OCI-LY3 (cell line): ENCODE measurements around the gene NIPAL4.

Experiments used
- H2AFZ ChIP-seq: fragments of 200-600, 300-600 bp; shearing (Covaris generic); 2 replicates; pipeline ENCODE4 v1.6.0; 2014; ENCODE audit warnings: antibody characterized with exemption, low read depth, low read length
- H3K27ac ChIP-seq: fragments of 200-600, 300-600 bp; sonication (generic); 2 replicates; pipeline ENCODE4 v1.5.1; 2014; ENCODE audit warnings: mild to moderate bottlenecking, low read length, moderate library complexity, mixed read lengths
- H3K27me3 ChIP-seq: fragments of 200-600, 300-600 bp; sonication (generic); 2 replicates; pipeline ENCODE4 v1.6.1; 2014; ENCODE audit warnings: low read depth, low read length, mixed read lengths
- H3K36me3 ChIP-seq: fragments of 200-600, 300-600 bp; sonication (generic); replicated peaks from 2 replicates; pipeline ENCODE3; 2014; ENCODE audit warnings: low read depth, low read length, mixed read lengths
- H3K4me1 ChIP-seq: fragments of 300-600, 200-600 bp; sonication (generic); 2 replicates; pipeline ENCODE4 v1.6.1; 2014; ENCODE audit warnings: low read length, mixed read lengths
- H3K4me2 ChIP-seq: fragments of 200-600, 300-600 bp; sonication (generic); 2 replicates; pipeline ENCODE4 v1.6.1; 2014; ENCODE audit warnings: low read length, mixed read lengths
- H3K4me3 ChIP-seq: fragments of 300-600, 200-600 bp; sonication (generic); 2 replicates; pipeline ENCODE4 v1.5.1; 2014; ENCODE audit warnings: antibody characterized with exemption, mild to moderate bottlenecking, low read length, moderate library complexity
- H3K79me2 ChIP-seq: fragments of 300-600, 200-600 bp; shearing (Covaris generic); 2 replicates; pipeline ENCODE4 v1.6.1; 2014; ENCODE audit warnings: mild to moderate bottlenecking, low read length, mixed read lengths
- H3K9ac ChIP-seq: fragments of 300-600, 200-600 bp; shearing (Covaris generic); 2 replicates; pipeline ENCODE4 v1.6.0; 2014; ENCODE audit warnings: mild to moderate bottlenecking, low read length, moderate library complexity
- H3K9me3 ChIP-seq: fragments of 200-600, 300-600 bp; shearing (Covaris generic); 2 replicates; pipeline ENCODE4 v1.6.1; 2014; ENCODE audit warnings: low read length, mixed read lengths; ENCODE audit not compliant: insufficient read depth
- H4K20me1 ChIP-seq: fragments of 200-600, 300-600 bp; sonication (generic); 2 replicates; pipeline ENCODE4 v1.6.1; 2016; ENCODE audit warnings: low read length, mixed read lengths; ENCODE audit not compliant: insufficient read depth
- CTCF ChIP-seq: fragments of 200-600, 300-600 bp; sonication (generic); IDR thresholded peaks from 2 replicates; pipeline ENCODE4 v1.5.1; 2014; ENCODE audit warnings: antibody characterized with exemption, low read length, low read depth
- EZH2phosphoT487 ChIP-seq: fragments of 200-600 bp; shearing (Covaris generic); IDR thresholded peaks from 2 replicates; pipeline ENCODE4 v1.6.1; 2018; ENCODE audit warnings: antibody characterized with exemption, mixed run types, low read depth

Gene NIPAL4

GRCh38 chr5:157518963-157519362 lies 59.0 kb downstream of the NIPAL4 start:
- Histone ChIP-seq H3K79me2 (peaks cover 9% of the 10 kb centered on the region; the same call in 1 of the 2 replicates), H3K36me3 (peaks cover 34% of the 10 kb centered on the region), H3K27ac (peak overlapping the region; percentile 59), H3K4me3 (no peak overlapping the region), H3K9ac (peak overlapping the region; percentile 22; the same call in 1 of the 2 replicates), H3K4me2 (peak overlapping the region; percentile 63), H3K9me3 (no peaks in the 10 kb centered on the region), H4K20me1 (no peaks in the 10 kb centered on the region), H2AFZ (no peak overlapping the region), H3K4me1 (peaks cover 43% of the 10 kb centered on the region), H3K27me3 (no peaks in the 10 kb centered on the region)
- TF ChIP-seq CTCF = no peak
- TF ChIP-seq EZH2phosphoT487 = no peak

GRCh38 chr5:157519579-157520253 lies 59.7 kb downstream of the NIPAL4 start:
- H3K9ac ChIP-seq = peak overlapping the region; percentile 22; the same call in 1 of the 2 replicates
- peaks cover 37% of the 10 kb centered on the region for H3K36me3 ChIP-seq
- no peaks in the 10 kb centered on the region for H3K9me3 ChIP-seq
- peak overlapping the region; percentile 36 for H3K4me3 ChIP-seq
- H3K4me2 ChIP-seq = peak overlapping the region; percentile 63
- H2AFZ ChIP-seq = no peak overlapping the region
- no peaks in the 10 kb centered on the region for H4K20me1 ChIP-seq
- H3K27me3 ChIP-seq = no peaks in the 10 kb centered on the region
- TF ChIP-seq EZH2phosphoT487 = no peak
- no peak for TF ChIP-seq CTCF
- peaks cover 43% of the 10 kb centered on the region for H3K4me1 ChIP-seq
- H3K79me2 ChIP-seq = peaks cover 9% of the 10 kb centered on the region; the same call in 1 of the 2 replicates
- peak overlapping the region; percentile 59 for H3K27ac ChIP-seq

GRCh38 chr5:157520911-157521703 lies 61.1 kb downstream of the NIPAL4 start:
- no peaks in the 10 kb centered on the region for H3K27me3 ChIP-seq
- no peaks in the 10 kb centered on the region for H3K9me3 ChIP-seq
- H3K79me2 ChIP-seq = peaks cover 9% of the 10 kb centered on the region; the same call in 1 of the 2 replicates
- H3K4me3 ChIP-seq = no peak overlapping the region
- no peaks in the 10 kb centered on the region for H4K20me1 ChIP-seq
- no peak for TF ChIP-seq EZH2phosphoT487
- TF ChIP-seq CTCF = no peak
- 0 out of 2 replicates have a peak overlapping the region, but pooled peaks have one; percentile 39 for H3K4me2 ChIP-seq
- H3K4me1 ChIP-seq = peaks cover 43% of the 10 kb centered on the region
- H3K27ac ChIP-seq = no peak overlapping the region
- peaks cover 34% of the 10 kb centered on the region for H3K36me3 ChIP-seq
- H2AFZ ChIP-seq = no peak overlapping the region
- no peak overlapping the region for H3K9ac ChIP-seq

- no peak overlapping the region for H3K4me2 ChIP-seq
- no peaks in the 10 kb centered on the region for H3K9me3 ChIP-seq
- no peaks in the 10 kb centered on the region for H3K27me3 ChIP-seq
- H3K9ac ChIP-seq = no peak overlapping the region
- no peak overlapping the region for H2AFZ ChIP-seq
- TF ChIP-seq EZH2phosphoT487 (no peak), CTCF (no peak)
- H3K4me1 ChIP-seq = peaks cover 43% of the 10 kb centered on the region
- no peaks in the 10 kb centered on the region for H4K20me1 ChIP-seq
- peaks cover 9% of the 10 kb centered on the region; the same call in 1 of the 2 replicates for H3K79me2 ChIP-seq
- H3K27ac ChIP-seq = no peak overlapping the region
- H3K36me3 ChIP-seq = peaks cover 31% of the 10 kb centered on the region
- no peak overlapping the region for H3K4me3 ChIP-seq
Measured at GRCh38 chr5:157521704-157522029, 61.7 kb downstream of the NIPAL4 start.
